ENCODE results near the gene SLC17A4.
"Not testable (repeated sequence)": the region's sequence is repeated elsewhere in the genome, so short reads cannot be mapped to it uniquely, and the experiment has no call there.

SLC17A4 gene

DNA sequence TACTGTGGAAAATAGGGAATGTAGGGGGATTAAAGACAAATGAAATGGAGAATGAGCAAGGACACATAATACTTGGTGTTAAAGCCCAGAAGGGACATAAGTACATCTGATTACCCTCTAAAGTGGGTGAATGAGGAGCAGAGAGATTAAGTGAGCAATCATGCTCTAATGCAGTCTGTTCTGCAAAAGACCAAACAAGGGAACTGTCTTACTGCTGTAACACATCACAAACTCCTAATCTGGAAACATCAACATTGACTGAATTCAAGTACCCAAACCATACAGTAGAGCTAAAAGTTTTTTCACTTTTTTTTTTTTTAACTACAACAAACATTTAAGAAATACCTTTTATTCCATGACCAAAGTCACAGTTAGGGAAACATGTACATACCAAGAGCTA is 19.3 kb upstream of the SLC17A4 start:
- H3K4me3 ChIP-seq (ENCODE audit: low read length) = no peak overlapping the region
- DNase-seq (ENCODE audit: low read depth) = no peak
- TF ChIP-seq, protein P1, sequence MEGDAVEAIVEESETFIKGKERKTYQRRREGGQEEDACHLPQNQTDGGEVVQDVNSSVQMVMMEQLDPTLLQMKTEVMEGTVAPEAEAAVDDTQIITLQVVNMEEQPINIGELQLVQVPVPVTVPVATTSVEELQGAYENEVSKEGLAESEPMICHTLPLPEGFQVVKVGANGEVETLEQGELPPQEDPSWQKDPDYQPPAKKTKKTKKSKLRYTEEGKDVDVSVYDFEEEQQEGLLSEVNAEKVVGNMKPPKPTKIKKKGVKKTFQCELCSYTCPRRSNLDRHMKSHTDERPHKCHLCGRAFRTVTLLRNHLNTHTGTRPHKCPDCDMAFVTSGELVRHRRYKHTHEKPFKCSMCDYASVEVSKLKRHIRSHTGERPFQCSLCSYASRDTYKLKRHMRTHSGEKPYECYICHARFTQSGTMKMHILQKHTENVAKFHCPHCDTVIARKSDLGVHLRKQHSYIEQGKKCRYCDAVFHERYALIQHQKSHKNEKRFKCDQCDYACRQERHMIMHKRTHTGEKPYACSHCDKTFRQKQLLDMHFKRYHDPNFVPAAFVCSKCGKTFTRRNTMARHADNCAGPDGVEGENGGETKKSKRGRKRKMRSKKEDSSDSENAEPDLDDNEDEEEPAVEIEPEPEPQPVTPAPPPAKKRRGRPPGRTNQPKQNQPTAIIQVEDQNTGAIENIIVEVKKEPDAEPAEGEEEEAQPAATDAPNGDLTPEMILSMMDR (IDR thresholded peaks at IDR 0.05; ENCODE audit: insufficient read depth, low read depth, low read length, missing control alignments) = no peak

DNA sequence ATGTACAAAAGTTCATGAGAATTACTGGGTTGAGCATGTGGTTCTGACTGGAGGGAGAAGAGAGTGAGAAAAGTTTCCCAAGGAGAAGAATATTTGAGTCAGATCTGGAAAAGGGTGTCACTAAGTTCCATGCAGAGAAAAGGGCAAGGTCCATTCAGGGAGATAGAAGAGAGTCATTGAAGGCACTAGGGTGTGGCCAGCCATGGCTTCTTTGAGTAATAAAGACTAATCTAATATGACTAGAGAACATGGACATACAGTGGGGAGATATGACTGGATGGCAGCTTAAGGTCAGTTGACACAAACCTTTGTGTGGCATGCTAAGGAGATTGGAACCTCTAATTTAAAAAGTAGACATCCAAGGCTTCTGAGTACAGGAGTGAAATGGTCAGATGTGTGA is 10.7 kb upstream of the SLC17A4 start:
- DNase-seq (ENCODE audit: low read depth) = no peak
- TF ChIP-seq, protein P1 (IDR thresholded peaks at IDR 0.05; ENCODE audit: insufficient read depth, low read depth, low read length, missing control alignments) = no peak

DNA sequence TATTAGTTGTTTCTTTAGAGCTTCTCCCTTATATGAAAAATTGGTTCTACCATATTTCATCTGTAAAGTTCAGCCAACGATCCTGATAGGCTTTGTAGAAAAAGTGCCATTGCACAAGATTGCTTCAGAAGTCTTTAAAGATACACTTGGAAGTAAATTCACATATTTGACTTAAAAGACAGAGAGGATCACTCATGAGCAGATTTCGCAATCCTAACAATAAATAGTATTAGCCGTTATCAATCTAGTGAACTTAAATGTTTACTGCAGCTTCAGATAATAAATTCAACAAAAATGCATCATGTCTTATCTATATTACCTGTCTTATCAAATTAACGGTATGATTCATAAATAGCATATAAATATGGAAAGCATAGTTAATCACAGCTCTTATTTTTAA is 8.7 kb upstream of the SLC17A4 start:
- no peak for DNase-seq (ENCODE audit: low read depth)
- no peak overlapping the region for H3K4me3 ChIP-seq (ENCODE audit: low read length)
- TF ChIP-seq, protein P1 (IDR thresholded peaks at IDR 0.05; ENCODE audit: insufficient read depth, low read depth, low read length, missing control alignments) = no peak

More for the DNA sequence above, 10.7 kb upstream of the SLC17A4 start:
- H3K4me3 ChIP-seq (ENCODE audit: low read length) = no peak overlapping the region

DNA sequence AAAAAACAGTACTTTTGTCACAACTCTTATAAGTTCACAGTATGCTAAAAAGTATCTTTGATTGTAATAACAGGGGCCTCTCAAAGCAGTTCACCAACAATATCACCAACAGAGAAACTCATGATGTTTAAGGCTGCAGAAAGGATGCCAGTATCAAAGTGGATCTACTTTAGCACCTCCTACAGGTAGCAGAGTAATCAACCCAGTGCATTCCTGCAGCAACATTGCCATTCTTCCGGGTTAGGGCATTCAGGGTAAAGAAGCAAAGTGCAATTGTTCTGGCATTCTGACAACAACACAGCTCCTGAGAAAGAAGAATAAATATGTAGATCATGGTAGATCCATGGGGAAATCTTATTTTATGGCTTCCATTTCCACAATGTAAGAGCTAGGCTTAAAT is 7.6 kb upstream of the SLC17A4 start:
- TF ChIP-seq, protein P1 (IDR thresholded peaks at IDR 0.05; ENCODE audit: insufficient read depth, low read depth, low read length, missing control alignments) = no peak
- DNase-seq (ENCODE audit: low read depth) = no peak
- no peak overlapping the region for H3K4me3 ChIP-seq (ENCODE audit: low read length)

DNA sequence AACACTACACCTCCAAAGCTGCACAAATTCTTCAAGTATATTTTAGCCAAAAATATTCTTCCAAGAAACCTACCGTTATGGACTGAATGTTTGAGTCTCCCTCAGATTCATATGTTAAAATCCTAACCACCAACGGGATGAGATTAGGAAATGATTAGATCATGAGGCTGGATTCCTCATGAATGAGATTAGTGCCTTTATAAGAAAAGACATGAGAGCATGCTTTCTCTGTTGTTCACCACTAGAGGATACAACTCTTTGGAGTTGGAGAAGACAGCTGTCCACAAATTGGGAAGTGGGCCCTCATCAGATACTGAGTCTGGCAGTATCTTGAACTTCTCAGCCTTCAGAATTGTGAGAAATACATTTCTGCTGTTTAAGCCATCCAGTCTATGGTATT is 7.1 kb upstream of the SLC17A4 start:
- no peak overlapping the region for H3K4me3 ChIP-seq (ENCODE audit: low read length)
- DNase-seq (ENCODE audit: low read depth) = no peak
- TF ChIP-seq, protein P1 (IDR thresholded peaks at IDR 0.05; ENCODE audit: insufficient read depth, low read depth, low read length, missing control alignments) = no peak

DNA sequence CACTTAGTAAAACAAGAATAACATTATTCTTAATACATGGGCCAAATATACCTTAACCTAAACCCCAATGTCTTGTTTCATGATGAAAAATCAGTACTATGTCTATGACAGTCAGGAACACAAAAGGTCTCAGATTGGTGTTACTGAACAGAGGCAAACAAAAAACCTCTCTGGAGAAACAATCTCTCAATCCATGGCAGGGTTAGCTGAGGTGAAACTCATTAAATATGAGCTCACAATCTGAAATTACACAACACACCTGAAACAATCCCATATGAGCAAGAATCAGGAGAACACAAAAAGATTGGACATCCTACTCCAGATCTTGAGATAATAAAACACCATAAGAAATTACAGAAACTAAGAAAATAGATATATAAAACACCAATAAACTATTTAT is 6.5 kb upstream of the SLC17A4 start:
- TF ChIP-seq, protein P1 (IDR thresholded peaks at IDR 0.05; ENCODE audit: insufficient read depth, low read depth, low read length, missing control alignments) = no peak
- DNase-seq (ENCODE audit: low read depth) = no peak
- no peak overlapping the region for H3K4me3 ChIP-seq (ENCODE audit: low read length)

DNA sequence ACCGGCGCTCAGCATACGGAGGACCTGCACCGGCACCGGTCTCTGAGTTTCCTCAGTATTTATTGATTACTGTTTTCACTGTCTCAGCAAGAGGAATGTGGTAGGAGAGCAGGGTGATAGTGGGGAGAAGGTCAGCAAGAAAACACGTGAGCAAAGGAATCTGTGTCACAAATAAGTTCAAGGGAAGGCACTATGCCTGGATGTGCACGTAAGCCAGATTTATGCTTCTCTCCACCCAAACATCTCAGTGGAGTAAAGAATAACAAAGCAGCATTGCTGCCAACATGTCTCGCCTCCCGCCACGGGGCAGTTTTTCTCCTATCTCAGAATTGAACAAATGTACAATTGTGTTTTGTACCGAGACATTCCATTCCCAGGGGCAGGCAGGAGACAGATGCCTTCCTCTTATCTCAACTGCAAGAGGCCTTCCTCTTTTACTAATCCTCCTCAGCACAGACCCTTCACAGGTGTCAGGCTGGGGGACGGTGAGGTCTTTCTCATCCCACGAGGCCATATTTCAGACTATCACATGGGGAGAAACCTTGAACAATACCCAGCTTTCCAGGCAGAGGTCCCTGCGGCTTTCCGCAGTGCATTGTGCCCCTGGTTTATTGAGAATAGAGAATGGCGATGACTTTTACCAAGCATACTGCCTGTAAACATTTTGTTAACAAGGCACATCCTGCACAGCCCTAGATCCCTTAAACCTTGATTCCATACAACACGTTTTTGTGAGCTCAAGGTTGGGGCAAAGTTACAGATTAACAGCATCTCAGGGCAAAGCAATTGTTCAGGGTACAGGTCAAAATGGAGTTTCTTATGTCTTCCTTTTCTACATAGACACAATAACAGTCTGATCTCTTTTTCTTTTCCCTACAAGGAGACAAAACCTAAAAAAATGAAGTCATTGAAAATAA is 5.7 kb upstream of the SLC17A4 start:
- not testable (repeated sequence) for DNase-seq (ENCODE audit: low read depth); H3K4me3 ChIP-seq (ENCODE audit: low read length)
